Loucy (cell line): ENCODE data around the gene FN3KRP.

ENCODE experiments used
- CTCF ChIP-seq: fragments of 200-600 bp; sonication (generic); conservative IDR thresholded peaks from 2 replicates; pipeline ENCODE4 v1.5.1; 2014; ENCODE audit warnings: mild to moderate bottlenecking, antibody characterized with exemption, low read length
- EZH2phosphoT487 ChIP-seq: fragments of 200-600 bp; IDR thresholded peaks from 2 replicates; pipeline ENCODE4 v1.6.1; 2018; ENCODE audit warnings: antibody characterized with exemption, mild to moderate bottlenecking, moderate library complexity, borderline replicate concordance

GRCh38 chr17:82693168-82693867 is 23.2 kb upstream of the FN3KRP start:
- TF ChIP-seq CTCF, result no peak
- TF ChIP-seq EZH2phosphoT487, result no peak
